HepG2 (cell line): ENCODE measurements around the gene PRKAR1B. TPM values are rescaled to one million over a fixed set of nuclear protein-coding genes. Genes with fewer than 3 reads are reported as not detected.

Experiments
- ATAD3A ChIP-seq: sonication (generic); formaldehyde crosslinking; IDR thresholded peaks from 2 replicates; pipeline ENCODE4 v1.4.0; 2020; ENCODE audit warnings: missing genetic modification reagents
- CREB1 ChIP-seq, 2 experiments: fragments of 450-650 bp in 1 of 2; IDR thresholded peaks; 2 replicates each; pipeline ENCODE4 v1.6.1; 2016 to 2017; ENCODE audit warnings: control low read depth in 1 of 2, mild to moderate bottlenecking in 1 of 2, missing compliant biosample characterization in 1 of 2, missing genetic modification characterization in 1 of 2
- EHMT2 ChIP-seq: fragments of 200-600 bp; sonication (generic); IDR thresholded peaks from 2 replicates; pipeline ENCODE4 v1.7.0; 2017; ENCODE audit warnings: antibody characterized with exemption, low read depth, low read length, borderline replicate concordance
- HOXA7 ChIP-seq: sonication (generic); formaldehyde crosslinking; IDR thresholded peaks from 2 replicates; pipeline ENCODE4 v1.8.1; 2022; ENCODE audit warnings: mild to moderate bottlenecking, missing genetic modification reagents, moderate library complexity
- KDM5B ChIP-seq: sonication (generic); formaldehyde crosslinking; IDR thresholded peaks from 2 replicates; pipeline ENCODE4 v1.4.0; 2020; ENCODE audit warnings: missing genetic modification reagents, mild to moderate bottlenecking, borderline replicate concordance
- KLF6 ChIP-seq: IDR thresholded peaks from 2 replicates; pipeline ENCODE4 v1.8.0; 2016; ENCODE audit warnings: missing biosample characterization, missing genetic modification reagents
- MAFG ChIP-seq: sonication (generic); formaldehyde crosslinking; IDR thresholded peaks from 2 replicates; pipeline ENCODE4 v1.5.1; 2020; ENCODE audit warnings: mild to moderate bottlenecking, missing genetic modification reagents
- MATR3 ChIP-seq: sonication (generic); formaldehyde crosslinking; IDR thresholded peaks from 2 replicates; pipeline ENCODE4 v1.4.0; 2020; ENCODE audit warnings: missing genetic modification reagents
- MXI1 ChIP-seq: IDR thresholded peaks from 3 replicates; pipeline ENCODE4 v1.6.1; 2012; ENCODE audit warnings: low read depth, low read length, inconsistent platforms, borderline replicate concordance
- SATB2 ChIP-seq: sonication (generic); formaldehyde crosslinking; IDR thresholded peaks from 2 replicates; pipeline ENCODE4 v1.5.0; 2020; ENCODE audit warnings: missing genetic modification reagents
- SOX5 ChIP-seq: IDR thresholded peaks from 2 replicates; pipeline ENCODE4 v1.6.1; 2016; ENCODE audit warnings: borderline replicate concordance
- SOX6 ChIP-seq, 2 experiments: fragments of 450-650 bp in 1 of 2; sonication (generic) in 1 of 2; formaldehyde crosslinking in 1 of 2; IDR thresholded peaks; 2 replicates each; pipeline versions ENCODE4 v1.4.0 to v1.6.1; 2017 to 2020; ENCODE audit warnings: antibody characterized with exemption in 1 of 2, mild to moderate bottlenecking in 1 of 2, missing genetic modification reagents in 1 of 2
- TCF12 ChIP-seq, 2 experiments: fragments of 450-650 bp in 1 of 2; sonication (generic) in 1 of 2; formaldehyde crosslinking in 1 of 2; IDR thresholded peaks; 2 replicates each; pipeline versions ENCODE4 v1.6.1 to v1.8.0; 2017 to 2022; ENCODE audit warnings: antibody characterized with exemption in 1 of 2, mild to moderate bottlenecking in 1 of 2, missing genetic modification reagents in 1 of 2, moderate library complexity in 1 of 2
- TSC22D2 ChIP-seq: sonication (generic); formaldehyde crosslinking; IDR thresholded peaks from 2 replicates; pipeline ENCODE4 v1.5.1; 2020; ENCODE audit warnings: missing genetic modification reagents, mild to moderate bottlenecking, borderline replicate concordance
- ZNF367 ChIP-seq: sonication (generic); formaldehyde crosslinking; IDR thresholded peaks from 2 replicates; pipeline ENCODE4 v1.4.0; 2020; ENCODE audit warnings: missing genetic modification reagents, borderline replicate concordance
- ZNF382 ChIP-seq: sonication (generic); formaldehyde crosslinking; IDR thresholded peaks from 2 replicates; pipeline ENCODE4 v1.5.0; 2020; ENCODE audit warnings: missing genetic modification reagents, mild to moderate bottlenecking, borderline replicate concordance
- ZNF441 ChIP-seq: sonication (generic); formaldehyde crosslinking; IDR thresholded peaks from 2 replicates; pipeline ENCODE4 v1.7.0; 2021; ENCODE audit warnings: missing genetic modification reagents, borderline replicate concordance
- ZNF605 ChIP-seq: sonication (generic); formaldehyde crosslinking; IDR thresholded peaks from 2 replicates; pipeline ENCODE4 v1.8.0; 2022; ENCODE audit warnings: mild to moderate bottlenecking, missing genetic modification reagents
- ZNF776 ChIP-seq: sonication (generic); formaldehyde crosslinking; IDR thresholded peaks from 2 replicates; pipeline ENCODE4 v1.4.0; 2020; ENCODE audit warnings: mild to moderate bottlenecking, missing genetic modification reagents
- polyA plus RNA-seq, 8 experiments: library from polyadenylated mRNA; depleted of rRNA in 3 of 8; stranded (reverse) in 7 of 8; unstranded in 1 of 8; fragments of >200 nt; fragmentation: Illumina TruSeq in 4 of 8; extraction: Trizol in 4 of 8; gene quantifications; 2 replicates each; pipeline versions ENCODE4 v1.2.1 to v1.2.3, GENCODE V29; 2011 to 2016; ENCODE audit warnings: low read depth in 4 of 8, missing spikeins in 1 of 8, mixed read lengths in 1 of 8; ENCODE audit not compliant: insufficient read depth in 1 of 8
- total RNA-seq, 5 experiments: library from RNA; depleted of rRNA; stranded (reverse); fragments of >200 nt; fragmentation: Illumina TruSeq; extraction: Trizol; gene quantifications; 2 replicates each; pipeline ENCODE4 v1.2.3, GENCODE V29; 2016; ENCODE audit warnings: low read depth in 1 of 5
- TF ChIP-seq, protein P1 (sequence below): sonication (generic); formaldehyde crosslinking; IDR thresholded peaks from 2 replicates; pipeline ENCODE4 v1.4.0; 2020; ENCODE audit warnings: missing genetic modification reagents
- TF ChIP-seq, protein P2 (sequence below): sonication (generic); formaldehyde crosslinking; IDR thresholded peaks from 2 replicates; pipeline ENCODE4 v1.5.1; 2020; ENCODE audit warnings: mild to moderate bottlenecking, moderate library complexity, missing genetic modification reagents
- TF ChIP-seq, protein P3 (sequence below): sonication (generic); formaldehyde crosslinking; IDR thresholded peaks from 2 replicates; pipeline ENCODE4 v1.8.1; 2022; ENCODE audit warnings: low read depth, mild to moderate bottlenecking, missing genetic modification reagents

PRKAR1B gene
- total and polyA plus RNA-seq, 2 of the 13 experiments (the other 11 are each of a cell fraction or from before 2014, with no cell fraction given) = 7.9 to 28.2 TPM

GRCh38 chr7:618539-619367 is 108.3 kb downstream of the PRKAR1B start (continued):
- TF ChIP-seq, protein P1, sequence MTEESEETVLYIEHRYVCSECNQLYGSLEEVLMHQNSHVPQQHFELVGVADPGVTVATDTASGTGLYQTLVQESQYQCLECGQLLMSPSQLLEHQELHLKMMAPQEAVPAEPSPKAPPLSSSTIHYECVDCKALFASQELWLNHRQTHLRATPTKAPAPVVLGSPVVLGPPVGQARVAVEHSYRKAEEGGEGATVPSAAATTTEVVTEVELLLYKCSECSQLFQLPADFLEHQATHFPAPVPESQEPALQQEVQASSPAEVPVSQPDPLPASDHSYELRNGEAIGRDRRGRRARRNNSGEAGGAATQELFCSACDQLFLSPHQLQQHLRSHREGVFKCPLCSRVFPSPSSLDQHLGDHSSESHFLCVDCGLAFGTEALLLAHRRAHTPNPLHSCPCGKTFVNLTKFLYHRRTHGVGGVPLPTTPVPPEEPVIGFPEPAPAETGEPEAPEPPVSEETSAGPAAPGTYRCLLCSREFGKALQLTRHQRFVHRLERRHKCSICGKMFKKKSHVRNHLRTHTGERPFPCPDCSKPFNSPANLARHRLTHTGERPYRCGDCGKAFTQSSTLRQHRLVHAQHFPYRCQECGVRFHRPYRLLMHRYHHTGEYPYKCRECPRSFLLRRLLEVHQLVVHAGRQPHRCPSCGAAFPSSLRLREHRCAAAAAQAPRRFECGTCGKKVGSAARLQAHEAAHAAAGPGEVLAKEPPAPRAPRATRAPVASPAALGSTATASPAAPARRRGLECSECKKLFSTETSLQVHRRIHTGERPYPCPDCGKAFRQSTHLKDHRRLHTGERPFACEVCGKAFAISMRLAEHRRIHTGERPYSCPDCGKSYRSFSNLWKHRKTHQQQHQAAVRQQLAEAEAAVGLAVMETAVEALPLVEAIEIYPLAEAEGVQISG (CRISPR knock-in tag) = no peak
- TF ChIP-seq, protein P2, sequence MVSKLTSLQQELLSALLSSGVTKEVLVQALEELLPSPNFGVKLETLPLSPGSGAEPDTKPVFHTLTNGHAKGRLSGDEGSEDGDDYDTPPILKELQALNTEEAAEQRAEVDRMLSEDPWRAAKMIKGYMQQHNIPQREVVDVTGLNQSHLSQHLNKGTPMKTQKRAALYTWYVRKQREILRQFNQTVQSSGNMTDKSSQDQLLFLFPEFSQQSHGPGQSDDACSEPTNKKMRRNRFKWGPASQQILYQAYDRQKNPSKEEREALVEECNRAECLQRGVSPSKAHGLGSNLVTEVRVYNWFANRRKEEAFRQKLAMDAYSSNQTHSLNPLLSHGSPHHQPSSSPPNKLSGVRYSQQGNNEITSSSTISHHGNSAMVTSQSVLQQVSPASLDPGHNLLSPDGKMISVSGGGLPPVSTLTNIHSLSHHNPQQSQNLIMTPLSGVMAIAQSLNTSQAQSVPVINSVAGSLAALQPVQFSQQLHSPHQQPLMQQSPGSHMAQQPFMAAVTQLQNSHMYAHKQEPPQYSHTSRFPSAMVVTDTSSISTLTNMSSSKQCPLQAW (CRISPR knock-in tag) = peak; percentile 45; the same call in 1 of the 2 replicates
- TF ChIP-seq TSC22D2 (CRISPR knock-in tag) (0 out of 2 replicates have a peak, but pooled peaks have one; percentile 8), MXI1 (no peak), MATR3 (CRISPR knock-in tag) (no peak), ZNF605 (CRISPR knock-in tag) (no peak), ZNF382 (no peak), KLF6 (CRISPR knock-in tag) (no peak), KDM5B (CRISPR knock-in tag) (no peak), SOX6 (IDR thresholded peaks at IDR 0.05) (no peak), SOX6 (CRISPR knock-in tag; IDR thresholded peaks at IDR 0.05) (peak; percentile 75), ZNF776 (CRISPR knock-in tag) (no peak), ZNF441 (CRISPR knock-in tag) (no peak; the same call in 1 of the 2 replicates), ZNF367 (no peak), SOX5 (CRISPR knock-in tag) (peak; percentile 59), MAFG (CRISPR knock-in tag) (no peak), TCF12 (IDR thresholded peaks at IDR 0.05) (no peak), TCF12 (CRISPR knock-in tag; IDR thresholded peaks at IDR 0.05) (no peak), ATAD3A (no peak), HOXA7 (CRISPR knock-in tag) (no peak), SATB2 (CRISPR knock-in tag) (no peak), EHMT2 (no peak), CREB1 (IDR thresholded peaks at IDR 0.05) (peak; percentile 73), CREB1 (CRISPR knock-in tag; IDR thresholded peaks at IDR 0.05) (peak; percentile 75)
- TF ChIP-seq, protein P3, sequence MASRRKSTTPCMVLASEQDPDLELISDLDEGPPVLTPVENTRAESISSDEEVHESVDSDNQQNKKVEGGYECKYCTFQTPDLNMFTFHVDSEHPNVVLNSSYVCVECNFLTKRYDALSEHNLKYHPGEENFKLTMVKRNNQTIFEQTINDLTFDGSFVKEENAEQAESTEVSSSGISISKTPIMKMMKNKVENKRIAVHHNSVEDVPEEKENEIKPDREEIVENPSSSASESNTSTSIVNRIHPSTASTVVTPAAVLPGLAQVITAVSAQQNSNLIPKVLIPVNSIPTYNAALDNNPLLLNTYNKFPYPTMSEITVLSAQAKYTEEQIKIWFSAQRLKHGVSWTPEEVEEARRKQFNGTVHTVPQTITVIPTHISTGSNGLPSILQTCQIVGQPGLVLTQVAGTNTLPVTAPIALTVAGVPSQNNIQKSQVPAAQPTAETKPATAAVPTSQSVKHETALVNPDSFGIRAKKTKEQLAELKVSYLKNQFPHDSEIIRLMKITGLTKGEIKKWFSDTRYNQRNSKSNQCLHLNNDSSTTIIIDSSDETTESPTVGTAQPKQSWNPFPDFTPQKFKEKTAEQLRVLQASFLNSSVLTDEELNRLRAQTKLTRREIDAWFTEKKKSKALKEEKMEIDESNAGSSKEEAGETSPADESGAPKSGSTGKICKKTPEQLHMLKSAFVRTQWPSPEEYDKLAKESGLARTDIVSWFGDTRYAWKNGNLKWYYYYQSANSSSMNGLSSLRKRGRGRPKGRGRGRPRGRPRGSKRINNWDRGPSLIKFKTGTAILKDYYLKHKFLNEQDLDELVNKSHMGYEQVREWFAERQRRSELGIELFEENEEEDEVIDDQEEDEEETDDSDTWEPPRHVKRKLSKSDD = no peak
